ENCODE data around the gene VAV3.

The VAV3 gene

GRCh38 chr1:107974090-107974489, 9.1 kb upstream of the VAV3 start:
- in situ Hi-C loops (cut with HindIII; ENCODE audit: low sequenced_read_pairs) = no loop called here

GRCh38 chr1:107972391-107973180, 7.6 kb upstream of the VAV3 start:
- in situ Hi-C loops (cut with HindIII; ENCODE audit: low sequenced_read_pairs) = no loop called here

GRCh38 chr1:107966550-107966949, 1.6 kb upstream of the VAV3 start:
- in situ Hi-C loops (cut with HindIII; ENCODE audit: low sequenced_read_pairs) = no loop called here

GRCh38 chr1:107964336-107965109, 457 bp downstream of the VAV3 start:
- in situ Hi-C loops (cut with HindIII; ENCODE audit: low sequenced_read_pairs) = no loop called here

GRCh38 chr1:107963601-107964335, 1.2 kb downstream of the VAV3 start:
- in situ Hi-C loops (cut with HindIII; ENCODE audit: low sequenced_read_pairs) = no loop called here

GRCh38 chr1:107963008-107963407, 2.0 kb downstream of the VAV3 start:
- in situ Hi-C loops (cut with HindIII; ENCODE audit: low sequenced_read_pairs) = no loop called here

- in situ Hi-C loops (cut with HindIII; ENCODE audit: low sequenced_read_pairs) = no loop called here
These were observed 10.1 kb downstream of the VAV3 start for GRCh38 chr1:107954719-107955415.

- in situ Hi-C loops (cut with HindIII; ENCODE audit: low sequenced_read_pairs) = no loop called here
These were observed 10.9 kb downstream of the VAV3 start for GRCh38 chr1:107954126-107954525.

- in situ Hi-C loops (cut with HindIII; ENCODE audit: low sequenced_read_pairs) = no loop called here
These were observed 11.4 kb downstream of the VAV3 start for GRCh38 chr1:107953556-107953955.

GRCh38 chr1:107952989-107953388, 12.0 kb downstream of the VAV3 start:
- in situ Hi-C loops (cut with HindIII; ENCODE audit: low sequenced_read_pairs) = no loop called here

- in situ Hi-C loops (cut with HindIII; ENCODE audit: low sequenced_read_pairs) = no loop called here
These were observed 14.5 kb downstream of the VAV3 start for GRCh38 chr1:107950464-107950863.

- in situ Hi-C loops (cut with HindIII; ENCODE audit: low sequenced_read_pairs) = no loop called here
These were observed 15.3 kb downstream of the VAV3 start for GRCh38 chr1:107949467-107950253.

GRCh38 chr1:107946794-107947193, 18.2 kb downstream of the VAV3 start:
- in situ Hi-C loops (cut with HindIII; ENCODE audit: low sequenced_read_pairs) = no loop called here

- in situ Hi-C loops (cut with HindIII; ENCODE audit: low sequenced_read_pairs) = no loop called here
These were observed 21.3 kb downstream of the VAV3 start for GRCh38 chr1:107943694-107944093.

- in situ Hi-C loops (cut with HindIII; ENCODE audit: low sequenced_read_pairs) = no loop called here
These were observed 22.2 kb downstream of the VAV3 start for GRCh38 chr1:107942814-107943213.

- in situ Hi-C loops (cut with HindIII; ENCODE audit: low sequenced_read_pairs) = no loop called here
These were observed 23.4 kb downstream of the VAV3 start for GRCh38 chr1:107941531-107941930.

- in situ Hi-C loops (cut with HindIII; ENCODE audit: low sequenced_read_pairs) = no loop called here
These were observed 23.9 kb downstream of the VAV3 start for GRCh38 chr1:107941123-107941522.

GRCh38 chr1:107940701-107941100, 24.3 kb downstream of the VAV3 start:
- in situ Hi-C loops (cut with HindIII; ENCODE audit: low sequenced_read_pairs) = no loop called here

- in situ Hi-C loops (cut with HindIII; ENCODE audit: low sequenced_read_pairs) = no loop called here
These were observed 24.9 kb downstream of the VAV3 start for GRCh38 chr1:107940017-107940577.

GRCh38 chr1:107939256-107939655, 25.7 kb downstream of the VAV3 start:
- in situ Hi-C loops (cut with HindIII; ENCODE audit: low sequenced_read_pairs) = no loop called here
